Epithelial cell of proximal tubule (primary cell): Measurements from ENCODE around the gene PPP1R10. TPM values are rescaled to one million over a fixed set of nuclear protein-coding genes. Genes with fewer than 3 reads are reported as not detected.
"Not testable (repeated sequence)": the region's sequence is repeated elsewhere in the genome, so short reads cannot be mapped to it uniquely, and the experiment has no call there.

Experiments used
- DNase-seq: peaks from one replicate; pipeline ENCODE4 v3.0.0-alpha.2; 2011; ENCODE audit warnings: low read depth
- H3K4me3 ChIP-seq: 2 replicates; pipeline ENCODE4 v1.5.1; 2011; ENCODE audit warnings: low read depth, mild to moderate bottlenecking, low read length
- total RNA-seq: library from RNA; depleted of rRNA; stranded (reverse); fragments of >200 nt; gene quantifications from 2 replicates; pipeline ENCODE4 v1.2.3, GENCODE V29; 2015
- TF ChIP-seq, protein P1 (sequence below): conservative IDR thresholded peaks from 2 replicates; pipeline ENCODE4 v1.5.1; 2012; ENCODE audit warnings: low read depth, mild to moderate bottlenecking, low read length

The PPP1R10 gene
- total RNA-seq, 1 donor from 2014 or later: 19.6 TPM

DNA sequence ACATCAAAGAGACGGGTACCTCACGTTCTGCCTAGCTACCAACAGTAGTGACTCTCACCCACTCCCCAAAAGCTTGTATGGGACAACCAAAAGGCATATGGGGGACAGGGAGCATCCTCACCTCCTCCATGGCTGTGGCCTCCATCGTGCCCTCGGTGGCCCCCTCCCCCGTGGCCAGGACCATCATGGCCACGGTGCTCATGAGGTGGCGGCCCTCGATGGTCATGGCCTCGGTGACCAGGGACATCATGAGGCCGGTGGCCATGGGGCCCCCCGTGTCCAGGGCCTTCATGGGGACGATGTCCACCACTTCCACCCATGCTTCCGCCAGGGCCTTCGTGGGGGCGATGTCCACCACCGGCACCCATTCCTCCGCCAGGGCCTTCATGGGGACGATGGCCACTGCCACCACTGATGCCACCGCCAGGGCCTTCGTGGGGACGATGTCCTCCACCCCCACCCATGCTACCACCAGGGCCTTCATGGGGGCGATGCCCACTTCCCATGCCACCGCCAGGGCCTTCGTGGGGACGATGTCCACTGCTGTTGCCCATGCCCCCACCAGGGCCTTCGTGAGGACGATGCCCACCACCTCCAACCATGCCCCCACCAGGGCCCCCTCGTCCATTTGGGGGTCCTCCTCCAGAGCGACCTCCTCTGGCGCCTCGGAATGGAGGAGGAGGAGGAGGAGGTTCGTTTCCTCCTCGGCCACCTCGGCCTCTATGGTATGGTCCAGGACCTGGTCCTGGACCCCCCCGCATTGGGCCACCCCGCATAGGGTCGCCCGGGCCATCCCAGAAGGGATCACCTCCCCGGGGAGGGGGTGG lies 15.0 kb downstream of the PPP1R10 start:
- no peak for DNase-seq
- TF ChIP-seq, protein P1, sequence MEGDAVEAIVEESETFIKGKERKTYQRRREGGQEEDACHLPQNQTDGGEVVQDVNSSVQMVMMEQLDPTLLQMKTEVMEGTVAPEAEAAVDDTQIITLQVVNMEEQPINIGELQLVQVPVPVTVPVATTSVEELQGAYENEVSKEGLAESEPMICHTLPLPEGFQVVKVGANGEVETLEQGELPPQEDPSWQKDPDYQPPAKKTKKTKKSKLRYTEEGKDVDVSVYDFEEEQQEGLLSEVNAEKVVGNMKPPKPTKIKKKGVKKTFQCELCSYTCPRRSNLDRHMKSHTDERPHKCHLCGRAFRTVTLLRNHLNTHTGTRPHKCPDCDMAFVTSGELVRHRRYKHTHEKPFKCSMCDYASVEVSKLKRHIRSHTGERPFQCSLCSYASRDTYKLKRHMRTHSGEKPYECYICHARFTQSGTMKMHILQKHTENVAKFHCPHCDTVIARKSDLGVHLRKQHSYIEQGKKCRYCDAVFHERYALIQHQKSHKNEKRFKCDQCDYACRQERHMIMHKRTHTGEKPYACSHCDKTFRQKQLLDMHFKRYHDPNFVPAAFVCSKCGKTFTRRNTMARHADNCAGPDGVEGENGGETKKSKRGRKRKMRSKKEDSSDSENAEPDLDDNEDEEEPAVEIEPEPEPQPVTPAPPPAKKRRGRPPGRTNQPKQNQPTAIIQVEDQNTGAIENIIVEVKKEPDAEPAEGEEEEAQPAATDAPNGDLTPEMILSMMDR: no peak
- H3K4me3 ChIP-seq: no peak overlapping the region

DNA sequence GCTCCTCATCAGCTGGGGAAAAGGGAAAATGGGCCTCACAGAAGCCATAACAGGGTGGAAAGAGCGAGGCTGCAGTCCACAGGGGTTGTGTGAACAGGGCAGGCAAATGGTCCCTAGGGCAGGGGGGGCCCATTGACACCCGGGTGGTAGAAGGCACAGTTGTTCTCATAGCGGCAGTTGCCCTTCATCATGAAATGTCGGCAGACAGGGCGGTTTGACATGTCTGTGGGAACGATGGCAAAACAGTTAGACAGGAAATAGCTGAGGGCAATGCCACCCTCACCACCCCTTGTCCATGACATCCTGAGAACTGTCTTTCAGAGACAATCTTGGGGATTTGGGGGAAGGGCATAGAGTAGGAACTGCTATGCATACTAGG lies 15.6 kb downstream of the PPP1R10 start:
- H3K4me3 ChIP-seq: no peak overlapping the region
- TF ChIP-seq, protein P1: no peak
- DNase-seq: no peak

DNA sequence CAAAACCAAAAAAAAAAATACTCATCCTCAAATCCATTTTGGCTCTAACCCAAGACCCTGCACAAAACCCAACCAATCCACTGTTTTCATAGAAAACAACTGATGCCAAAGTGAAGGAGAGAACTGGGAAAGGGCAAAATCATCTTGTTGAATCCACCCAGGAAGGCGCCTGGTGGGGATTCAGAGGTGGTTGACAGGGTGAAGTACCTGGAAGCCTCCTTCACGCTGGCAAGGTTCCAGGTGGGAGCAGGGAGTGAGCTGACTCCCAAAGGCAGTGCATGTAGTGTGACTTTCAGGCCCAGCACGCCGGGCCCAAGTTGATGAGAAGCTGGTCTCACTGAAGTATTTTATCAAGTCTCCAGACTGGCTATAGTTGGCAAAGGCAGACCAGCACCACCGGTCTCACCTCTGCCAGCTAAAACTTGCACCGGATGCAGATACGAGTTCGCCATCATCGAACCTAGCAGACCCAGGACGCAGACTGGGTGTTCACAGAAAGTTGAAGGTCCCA lies 16.5 kb downstream of the PPP1R10 start:
- H3K4me3 ChIP-seq: no peak overlapping the region
- TF ChIP-seq, protein P1: no peak
- no peak for DNase-seq

DNA sequence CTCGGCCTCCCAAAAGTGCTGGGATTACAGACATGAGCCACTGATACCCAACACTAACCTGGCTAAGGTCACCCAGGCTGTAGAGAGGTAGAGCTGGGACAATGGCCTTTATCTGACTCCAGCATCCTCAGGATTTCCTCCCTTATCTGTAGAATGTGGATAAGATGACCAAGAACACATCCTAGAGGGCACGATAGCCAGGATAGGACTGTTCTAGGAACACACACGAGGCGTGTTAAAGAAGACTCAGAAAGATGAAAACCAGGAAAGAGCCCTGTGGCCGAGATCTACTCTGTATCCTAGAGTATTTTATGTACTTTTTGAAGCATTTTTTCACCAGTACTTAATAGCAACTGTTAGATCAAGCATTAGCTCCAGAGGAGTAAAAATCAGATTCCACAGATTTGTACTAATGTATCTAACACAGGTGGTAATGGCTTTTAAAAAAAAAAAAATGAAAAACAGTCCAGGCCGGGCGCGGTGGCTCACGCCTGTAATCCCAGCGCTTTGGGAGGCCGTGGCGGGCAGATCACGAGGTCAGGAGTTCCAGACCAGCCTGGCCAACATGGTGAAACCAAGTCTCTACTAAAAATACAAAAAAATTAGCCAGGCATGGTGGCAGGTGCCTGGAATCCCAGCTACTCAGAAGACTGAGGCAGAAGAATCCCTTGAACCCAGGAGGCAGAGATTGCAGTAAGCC lies 17.3 kb downstream of the PPP1R10 start:
- TF ChIP-seq, protein P1: no peak
- no peak for DNase-seq
- no peak overlapping the region for H3K4me3 ChIP-seq

DNA sequence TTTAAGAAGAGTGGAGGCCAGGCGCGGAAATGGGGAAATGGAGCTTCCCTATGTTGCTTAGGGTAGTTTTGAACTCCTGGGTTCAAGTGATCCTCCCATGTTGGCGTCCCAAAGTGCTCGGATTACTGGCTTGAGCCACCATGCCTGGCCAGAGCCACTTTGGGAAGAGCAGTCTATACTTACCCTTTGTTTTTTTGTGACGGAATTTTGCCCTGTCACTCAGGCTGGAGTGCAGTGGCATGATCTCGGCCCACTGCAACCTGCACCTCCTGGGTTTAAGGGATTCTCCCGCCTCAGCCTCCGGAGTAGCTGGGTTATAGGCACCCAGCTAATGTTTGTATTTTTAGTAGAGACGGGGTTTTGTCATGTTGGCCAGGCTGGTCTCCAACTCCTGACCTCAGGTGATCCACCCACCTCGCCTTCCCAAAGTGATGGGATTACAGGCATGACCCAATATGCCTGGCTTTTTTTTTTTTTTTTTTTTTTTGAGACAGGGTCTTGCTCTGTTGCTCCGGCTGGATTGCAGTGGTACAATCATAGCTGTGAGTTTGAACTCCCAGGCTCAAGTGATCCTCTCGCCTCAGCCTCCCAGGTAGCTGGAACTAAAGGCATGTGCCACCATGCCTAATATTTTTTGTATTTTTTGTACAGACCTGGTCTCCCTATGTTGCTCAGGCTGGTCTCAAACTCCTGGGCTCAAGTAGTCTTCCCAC lies 18.0 kb downstream of the PPP1R10 start:
- DNase-seq: no peak
- H3K4me3 ChIP-seq: no peak overlapping the region
- TF ChIP-seq, protein P1: no peak

DNA sequence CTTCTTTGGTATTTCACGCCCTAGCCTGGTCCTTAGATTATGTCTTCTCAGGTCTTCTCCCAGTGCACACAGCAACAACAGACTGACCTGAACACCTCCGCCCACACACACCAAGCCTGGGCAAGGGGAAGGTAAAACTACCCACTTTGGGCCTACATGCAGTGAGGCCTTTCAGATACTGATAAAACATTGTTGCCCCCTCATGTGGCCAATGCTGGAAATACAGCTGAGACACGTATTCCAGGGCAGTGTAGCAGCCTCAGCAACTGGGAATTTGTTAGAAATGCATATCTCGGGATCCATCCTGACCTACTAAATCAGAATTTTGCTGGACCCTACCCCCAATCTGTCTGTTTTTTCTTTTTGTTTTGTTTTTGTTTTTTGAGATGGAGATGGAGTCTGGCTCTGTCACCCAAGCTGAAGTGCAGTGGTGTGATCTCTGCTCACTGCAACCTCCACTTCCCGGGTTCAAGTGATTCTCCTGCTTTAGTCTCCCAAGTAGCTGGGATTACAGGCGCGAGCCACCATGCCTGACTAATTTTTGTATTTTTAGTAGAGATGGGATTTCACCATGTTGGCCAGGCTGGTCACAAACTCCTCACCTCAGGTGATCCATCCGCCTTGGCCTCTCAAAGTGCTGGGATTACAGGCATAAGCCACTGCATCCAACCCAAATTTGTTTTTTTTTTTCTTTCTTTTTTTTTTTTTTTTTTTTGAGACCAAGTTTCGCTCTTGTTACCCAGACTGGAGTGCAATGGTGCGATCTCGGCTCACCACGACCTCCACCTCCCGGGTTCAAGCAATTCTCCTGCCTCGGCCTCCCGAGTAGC lies 19.5 kb downstream of the PPP1R10 start:
- TF ChIP-seq, protein P1: peak; percentile 77
- not testable (repeated sequence) for DNase-seq, H3K4me3 ChIP-seq
